A549 (cell line): ENCODE results near the gene EME2.

Experiments used
- BHLHE40 ChIP-seq: IDR thresholded peaks from 2 replicates; pipeline ENCODE4 v1.6.1; 2012; ENCODE audit warnings: low read depth, low read length, inconsistent platforms
- CBX8 ChIP-seq: fragments of 200-600 bp; sonication (generic); IDR thresholded peaks from 2 replicates; pipeline ENCODE4 v1.6.1; 2016
- CEBPB ChIP-seq, 2 experiments: fragments of >200 bp in 1 of 2; sonication (Bioruptor Twin) in 1 of 2; formaldehyde crosslinking in 1 of 2; IDR thresholded peaks; 2 replicates each; pipeline ENCODE4 v1.6.1; 2012 to 2016
- EHMT2 ChIP-seq: fragments of 200-600 bp; sonication (generic); IDR thresholded peaks from 2 replicates; pipeline ENCODE4 v1.6.1; 2016; ENCODE audit warnings: antibody characterized with exemption, low read depth, mild to moderate bottlenecking, moderate library complexity
- EP300 ChIP-seq, 2 experiments: fragments of >200 bp; sonication (Bioruptor Twin); formaldehyde crosslinking; IDR thresholded peaks; 2 replicates in 1 of 2; 3 replicates in 1 of 2; pipeline ENCODE4 v1.6.1; 2016 to 2017
- FOXS1 ChIP-seq: fragments of 250-450 bp; sonication (Bioruptor Pico); IDR thresholded peaks from 2 replicates; pipeline ENCODE4 v1.5.0; 2020; ENCODE audit warnings: mild to moderate bottlenecking, moderate library complexity
- GATA3 ChIP-seq: IDR thresholded peaks from 2 replicates; pipeline ENCODE4 v1.6.1; 2012; ENCODE audit warnings: borderline replicate concordance
- MAFK ChIP-seq: fragments of 450-650 bp; IDR thresholded peaks from 2 replicates; pipeline ENCODE4 v1.6.1; 2014; ENCODE audit not compliant: partially characterized antibody
- MYC ChIP-seq: IDR thresholded peaks from 2 replicates; pipeline ENCODE4 v1.6.1; 2012; ENCODE audit warnings: mild to moderate bottlenecking, inconsistent platforms, low read length, improper control_type of control experiment, borderline replicate concordance
- POLR2A ChIP-seq: IDR thresholded peaks from 2 replicates; pipeline ENCODE4 v1.6.1; 2012; ENCODE audit warnings: mild to moderate bottlenecking, low read length
- RAD21 ChIP-seq, 2 experiments: fragments of >200 bp in 1 of 2; sonication (Bioruptor Twin) in 1 of 2; formaldehyde crosslinking in 1 of 2; IDR thresholded peaks in 1 of 2; conservative IDR thresholded peaks in 1 of 2; 2 replicates in 1 of 2; 3 replicates in 1 of 2; pipeline ENCODE4 v1.6.1; 2012 to 2018; ENCODE audit warnings: inconsistent platforms in 1 of 2
- TF ChIP-seq, protein P1 (sequence below): fragments of >200 bp; sonication (Bioruptor Twin); formaldehyde crosslinking; IDR thresholded peaks from 3 replicates; pipeline ENCODE4 v1.5.1; 2016
- TF ChIP-seq, protein P2 (sequence below): fragments of 200-600 bp; sonication (generic); IDR thresholded peaks from 2 replicates; pipeline ENCODE4 v1.6.1; 2016; ENCODE audit warnings: antibody characterized with exemption, mild to moderate bottlenecking, moderate library complexity

DNA sequence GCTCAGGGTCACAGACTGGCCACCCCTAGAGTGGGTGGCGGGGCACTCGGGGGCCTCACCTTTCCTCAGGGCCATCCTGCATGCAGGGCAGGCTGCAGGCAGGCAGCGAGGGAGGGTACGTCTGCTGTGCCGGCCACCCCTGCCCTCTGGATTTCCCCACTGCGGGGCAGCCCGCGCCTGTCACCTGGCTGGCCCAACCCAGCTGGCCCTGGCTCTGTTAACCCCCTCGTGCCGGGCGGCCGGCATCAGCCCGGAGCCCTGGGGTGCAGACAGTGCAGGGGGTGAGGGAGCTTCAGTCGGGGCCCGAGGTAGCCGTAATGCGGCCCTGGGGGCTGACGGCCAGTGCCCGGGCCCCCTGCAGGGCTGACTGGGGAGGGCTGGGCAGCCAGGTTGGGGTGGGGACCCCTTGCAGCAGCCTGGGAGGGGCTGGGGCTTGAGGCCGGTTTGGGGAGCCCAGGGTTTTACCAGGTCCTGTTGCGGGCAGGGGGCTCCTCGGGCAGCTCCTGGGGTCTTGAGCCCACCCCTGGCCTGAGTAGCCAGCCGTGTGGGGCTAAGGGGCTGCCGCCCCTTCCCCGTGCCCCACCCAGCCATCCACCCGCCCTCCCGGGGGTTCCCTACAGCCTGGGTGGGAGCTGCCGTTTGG, 21.1 kb downstream of the EME2 start, which contains the start of gene IGFALS:
- TF ChIP-seq, protein P1, sequence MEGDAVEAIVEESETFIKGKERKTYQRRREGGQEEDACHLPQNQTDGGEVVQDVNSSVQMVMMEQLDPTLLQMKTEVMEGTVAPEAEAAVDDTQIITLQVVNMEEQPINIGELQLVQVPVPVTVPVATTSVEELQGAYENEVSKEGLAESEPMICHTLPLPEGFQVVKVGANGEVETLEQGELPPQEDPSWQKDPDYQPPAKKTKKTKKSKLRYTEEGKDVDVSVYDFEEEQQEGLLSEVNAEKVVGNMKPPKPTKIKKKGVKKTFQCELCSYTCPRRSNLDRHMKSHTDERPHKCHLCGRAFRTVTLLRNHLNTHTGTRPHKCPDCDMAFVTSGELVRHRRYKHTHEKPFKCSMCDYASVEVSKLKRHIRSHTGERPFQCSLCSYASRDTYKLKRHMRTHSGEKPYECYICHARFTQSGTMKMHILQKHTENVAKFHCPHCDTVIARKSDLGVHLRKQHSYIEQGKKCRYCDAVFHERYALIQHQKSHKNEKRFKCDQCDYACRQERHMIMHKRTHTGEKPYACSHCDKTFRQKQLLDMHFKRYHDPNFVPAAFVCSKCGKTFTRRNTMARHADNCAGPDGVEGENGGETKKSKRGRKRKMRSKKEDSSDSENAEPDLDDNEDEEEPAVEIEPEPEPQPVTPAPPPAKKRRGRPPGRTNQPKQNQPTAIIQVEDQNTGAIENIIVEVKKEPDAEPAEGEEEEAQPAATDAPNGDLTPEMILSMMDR, result no peak
- no peak for TF ChIP-seq POLR2A
- TF ChIP-seq BHLHE40, result no peak
- TF ChIP-seq CBX8, result no peak
- TF ChIP-seq, protein P2, sequence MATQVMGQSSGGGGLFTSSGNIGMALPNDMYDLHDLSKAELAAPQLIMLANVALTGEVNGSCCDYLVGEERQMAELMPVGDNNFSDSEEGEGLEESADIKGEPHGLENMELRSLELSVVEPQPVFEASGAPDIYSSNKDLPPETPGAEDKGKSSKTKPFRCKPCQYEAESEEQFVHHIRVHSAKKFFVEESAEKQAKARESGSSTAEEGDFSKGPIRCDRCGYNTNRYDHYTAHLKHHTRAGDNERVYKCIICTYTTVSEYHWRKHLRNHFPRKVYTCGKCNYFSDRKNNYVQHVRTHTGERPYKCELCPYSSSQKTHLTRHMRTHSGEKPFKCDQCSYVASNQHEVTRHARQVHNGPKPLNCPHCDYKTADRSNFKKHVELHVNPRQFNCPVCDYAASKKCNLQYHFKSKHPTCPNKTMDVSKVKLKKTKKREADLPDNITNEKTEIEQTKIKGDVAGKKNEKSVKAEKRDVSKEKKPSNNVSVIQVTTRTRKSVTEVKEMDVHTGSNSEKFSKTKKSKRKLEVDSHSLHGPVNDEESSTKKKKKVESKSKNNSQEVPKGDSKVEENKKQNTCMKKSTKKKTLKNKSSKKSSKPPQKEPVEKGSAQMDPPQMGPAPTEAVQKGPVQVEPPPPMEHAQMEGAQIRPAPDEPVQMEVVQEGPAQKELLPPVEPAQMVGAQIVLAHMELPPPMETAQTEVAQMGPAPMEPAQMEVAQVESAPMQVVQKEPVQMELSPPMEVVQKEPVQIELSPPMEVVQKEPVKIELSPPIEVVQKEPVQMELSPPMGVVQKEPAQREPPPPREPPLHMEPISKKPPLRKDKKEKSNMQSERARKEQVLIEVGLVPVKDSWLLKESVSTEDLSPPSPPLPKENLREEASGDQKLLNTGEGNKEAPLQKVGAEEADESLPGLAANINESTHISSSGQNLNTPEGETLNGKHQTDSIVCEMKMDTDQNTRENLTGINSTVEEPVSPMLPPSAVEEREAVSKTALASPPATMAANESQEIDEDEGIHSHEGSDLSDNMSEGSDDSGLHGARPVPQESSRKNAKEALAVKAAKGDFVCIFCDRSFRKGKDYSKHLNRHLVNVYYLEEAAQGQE, result no peak
- no peak for TF ChIP-seq EP300 (IDR thresholded peaks at IDR 0.05)
- no peak for TF ChIP-seq RAD21 (conservative IDR thresholded peaks at IDR 0.05 in 1 of 2, IDR thresholded peaks at IDR 0.05 in 1 of 2)
- TF ChIP-seq MYC, result no peak
- TF ChIP-seq FOXS1 (CRISPR knock-in tag), result no peak
- TF ChIP-seq GATA3, result no peak
- no peak for TF ChIP-seq EHMT2
- no peak for TF ChIP-seq CEBPB (IDR thresholded peaks at IDR 0.05)
- TF ChIP-seq MAFK, result no peak
